Cerebellar nuclear complex (tissue), 1 donor: ENCODE data around the gene PFN3.
A peak's percentile ranks its signal among the peaks of the same experiment; 100 is the strongest.
"Not testable (repeated sequence)": the region's sequence is repeated elsewhere in the genome, so short reads cannot be mapped to it uniquely, and the experiment has no call there.

Experiments
- DNase-seq, 2 experiments: peaks; one replicate each; lab custom pipeline; 2025; lab: John Stamatoyannopoulos, UW

PFN3 gene

GRCh38 chr5:177393206-177393765 is 7.2 kb downstream of the PFN3 start:
- no peak for DNase-seq

DNA sequence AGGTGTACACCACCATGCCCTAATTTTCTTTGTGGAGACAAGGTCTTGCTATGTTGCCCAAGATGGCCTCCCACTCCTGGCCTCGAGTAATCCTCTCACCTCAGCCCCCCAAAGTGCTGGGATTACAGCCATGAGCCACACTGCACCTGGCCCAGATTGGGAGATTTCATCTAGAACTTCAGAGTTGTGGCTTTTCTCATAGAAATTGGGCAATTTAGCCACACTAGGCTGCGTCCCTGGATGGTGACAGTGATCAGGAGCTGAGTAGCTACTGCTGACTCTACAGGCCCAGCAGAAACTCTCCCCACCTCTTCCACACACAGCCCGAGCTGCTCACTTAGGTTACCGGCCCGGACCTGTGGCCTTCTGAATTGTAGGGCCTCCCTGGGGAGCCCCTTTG is 7.7 kb downstream of the PFN3 start:
- DNase-seq = no peak

DNA sequence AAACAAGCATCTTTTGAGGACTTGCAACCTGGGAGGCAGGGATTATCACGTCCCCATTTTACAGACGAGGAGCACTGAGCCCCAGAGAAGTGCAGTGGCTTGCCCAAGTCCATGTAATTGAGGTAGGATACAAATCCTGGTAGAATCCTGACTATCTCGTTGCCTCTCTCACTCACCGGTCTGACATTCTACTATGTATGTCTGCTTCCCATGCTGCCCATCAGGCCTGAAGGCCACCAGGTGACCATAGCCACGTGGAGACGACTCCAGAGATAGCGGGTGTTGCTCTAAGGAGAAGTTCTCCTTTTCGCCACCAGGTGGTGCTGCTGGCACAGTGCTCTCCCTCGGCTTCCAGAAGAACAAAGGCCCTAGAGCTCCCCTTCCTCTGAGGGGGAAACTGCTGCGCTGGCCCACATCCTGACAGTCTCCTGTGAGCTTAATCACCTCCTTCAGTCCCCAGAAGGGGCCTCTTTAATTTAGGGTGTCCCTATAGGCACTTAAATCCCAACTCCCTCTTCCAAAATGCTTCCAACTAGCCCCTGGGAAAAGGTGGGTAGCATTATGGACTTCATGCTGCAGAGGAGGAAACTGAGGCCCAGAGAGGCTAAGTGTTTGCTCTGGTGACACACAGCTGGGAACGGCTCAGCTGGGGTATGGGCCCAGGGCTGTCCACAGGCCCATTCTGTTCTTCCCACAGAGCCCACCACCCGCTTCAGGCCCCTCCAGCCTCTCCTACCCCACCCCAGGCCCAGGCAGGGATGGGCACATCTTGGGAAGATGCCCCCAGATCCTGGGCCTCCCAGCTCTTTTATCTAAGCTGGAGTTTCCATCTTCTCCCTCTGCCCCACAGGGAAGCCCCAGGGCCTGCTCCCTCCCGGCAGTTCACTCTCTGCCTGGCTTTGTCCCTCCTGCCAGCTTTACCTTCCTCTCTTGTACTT is 9.8 kb downstream of the PFN3 start:
- DNase-seq = peak in 1 of 2 experiments; percentile 17

DNA sequence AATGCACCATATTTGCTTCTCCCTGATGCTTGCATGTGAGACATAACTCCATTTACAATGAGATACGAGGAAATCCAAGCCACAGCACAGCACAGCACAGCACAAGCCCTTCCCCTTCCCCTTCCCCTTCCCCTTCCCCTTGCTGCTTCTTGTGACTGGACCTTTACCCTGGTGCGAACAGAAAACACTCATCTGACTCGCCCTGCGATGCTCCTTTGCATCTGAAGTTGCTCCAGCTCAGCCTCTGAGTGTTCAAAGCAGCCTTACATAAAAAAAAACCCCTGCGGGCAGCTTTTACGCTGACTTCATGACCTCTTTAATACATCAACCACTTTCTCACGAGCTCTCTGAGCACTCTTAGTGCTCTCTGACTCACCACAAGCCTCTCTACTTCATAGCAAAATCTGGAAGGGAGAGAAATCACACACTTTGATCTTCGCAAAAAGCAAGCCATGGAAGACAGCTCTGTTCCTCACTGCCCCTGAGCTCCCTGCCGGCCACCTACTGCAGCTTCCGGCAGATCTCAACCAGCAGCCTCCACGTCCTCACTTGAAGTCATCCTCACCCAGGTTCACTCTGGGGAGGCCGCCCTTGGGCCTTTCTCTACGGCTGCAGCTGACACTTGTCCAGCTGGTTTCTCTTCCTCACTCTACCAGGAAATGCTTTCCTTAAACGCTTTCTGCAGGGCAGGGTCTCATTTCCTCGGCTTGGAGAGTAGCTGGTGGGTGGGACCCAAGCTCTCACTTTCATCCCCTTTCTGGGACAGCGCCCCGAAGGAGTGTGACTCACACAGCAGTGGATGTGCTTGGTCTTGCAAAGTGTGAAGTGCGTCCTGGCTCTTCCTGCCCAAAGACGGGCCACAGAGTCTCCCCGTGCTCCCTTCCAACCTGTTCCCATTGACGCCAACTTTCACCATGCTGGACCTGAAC is 11.0 kb downstream of the PFN3 start:
- no peak for DNase-seq

- DNase-seq = no peak
These were observed 11.9 kb downstream of the PFN3 start for GRCh38 chr5:177388521-177389052.

- no peak for DNase-seq
These were observed 13.1 kb downstream of the PFN3 start for GRCh38 chr5:177387405-177387804.

DNA sequence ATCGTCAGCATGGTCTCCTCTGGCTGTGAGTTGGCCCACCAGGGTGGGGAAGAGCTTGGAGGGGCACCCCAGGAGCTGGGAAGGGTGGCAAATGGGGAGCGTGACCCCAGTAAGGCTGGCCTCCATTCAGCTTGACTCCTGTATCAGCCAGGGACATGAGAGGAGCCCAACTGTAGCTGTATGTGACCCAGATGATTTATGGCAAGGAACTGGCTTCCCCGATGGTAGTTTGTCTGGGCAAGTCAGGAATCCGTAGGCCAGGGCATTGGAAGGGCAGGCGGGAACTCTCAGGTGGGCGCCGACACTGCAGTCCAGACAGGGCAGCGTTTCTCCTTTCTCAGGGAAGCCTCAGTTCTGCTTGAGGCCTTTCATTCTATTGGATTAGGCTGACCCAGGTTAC is 13.9 kb downstream of the PFN3 start:
- no peak for DNase-seq

- no peak for DNase-seq
These were observed 14.7 kb downstream of the PFN3 start for GRCh38 chr5:177385720-177386119.

DNA sequence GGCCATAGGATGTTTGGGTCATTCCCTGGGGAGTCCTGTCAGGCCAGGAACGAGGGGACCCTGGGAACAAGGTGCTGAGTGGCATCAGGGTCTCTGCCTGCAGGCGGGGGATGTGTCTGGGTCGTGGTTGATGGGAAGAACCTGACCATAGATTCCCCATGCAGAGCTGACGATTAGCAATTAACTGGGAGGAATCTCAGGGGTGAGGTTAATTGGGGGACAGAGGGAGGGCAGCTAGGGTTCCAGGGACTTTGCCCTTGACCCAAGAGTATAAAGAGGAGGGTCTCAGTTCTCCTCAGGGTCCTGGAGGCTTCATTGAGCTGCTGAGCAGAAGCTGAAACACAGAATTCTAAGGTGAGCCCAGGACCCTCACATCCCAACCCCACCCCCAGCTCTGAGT is 16.3 kb downstream of the PFN3 start, which contains the start of gene SLC34A1:
TSS of gene SLC34A1 (plus strand) at position 301 of the 400 bp plus-strand sequence. CDS start 1,308 bp downstream, outside the sequence.
- DNase-seq = no peak

DNA sequence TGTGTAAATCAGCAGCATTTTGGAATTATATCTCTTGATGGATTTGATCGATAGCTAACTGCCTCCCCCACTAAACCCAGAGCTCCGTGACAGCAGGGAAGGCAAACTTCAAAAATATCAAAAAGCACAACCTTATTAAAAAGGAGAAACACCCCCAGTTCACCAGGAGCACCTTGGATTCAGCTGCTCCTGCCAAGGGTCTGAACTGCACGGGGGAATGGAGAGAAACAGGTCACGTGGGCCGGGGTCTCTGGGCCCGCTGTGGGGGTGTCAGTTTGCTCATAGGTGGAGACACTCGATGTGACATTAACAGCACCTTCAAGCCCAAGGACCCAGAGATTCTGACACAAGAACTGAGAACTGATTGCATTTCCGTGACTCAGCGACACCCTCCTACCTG is 17.3 kb downstream of the PFN3 start:
- no peak for DNase-seq

DNA sequence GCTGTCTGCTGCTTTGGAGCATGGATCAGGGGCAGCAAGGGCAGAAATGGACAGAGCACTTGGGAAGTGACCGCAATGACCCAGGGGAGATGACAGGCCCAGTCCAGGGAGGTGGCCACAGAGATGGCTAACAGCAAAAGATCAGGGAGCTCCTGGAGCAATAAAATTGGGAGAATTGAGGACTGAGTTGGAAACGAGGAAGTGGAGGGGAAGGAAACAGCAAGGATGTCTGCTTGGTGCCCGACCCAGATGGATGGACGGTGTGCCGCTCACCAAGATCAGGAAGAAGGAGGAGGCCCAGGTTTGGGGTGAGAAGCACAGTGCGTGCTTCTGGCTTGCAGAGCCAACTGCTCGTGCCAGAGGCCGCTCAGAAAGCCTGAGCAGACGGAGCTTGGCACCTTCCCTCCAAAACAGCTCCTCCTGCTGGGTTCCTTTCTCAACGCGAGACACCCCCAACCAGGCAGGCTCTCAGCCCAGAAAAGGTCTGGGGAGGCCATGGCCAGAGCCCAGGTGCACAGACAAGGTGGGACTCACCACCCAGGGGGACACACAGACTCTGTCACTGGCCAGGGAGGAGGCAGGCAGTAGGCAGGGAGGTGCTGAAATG is 17.9 kb downstream of the PFN3 start:
- DNase-seq = peak; percentile 44 to 67

DNA sequence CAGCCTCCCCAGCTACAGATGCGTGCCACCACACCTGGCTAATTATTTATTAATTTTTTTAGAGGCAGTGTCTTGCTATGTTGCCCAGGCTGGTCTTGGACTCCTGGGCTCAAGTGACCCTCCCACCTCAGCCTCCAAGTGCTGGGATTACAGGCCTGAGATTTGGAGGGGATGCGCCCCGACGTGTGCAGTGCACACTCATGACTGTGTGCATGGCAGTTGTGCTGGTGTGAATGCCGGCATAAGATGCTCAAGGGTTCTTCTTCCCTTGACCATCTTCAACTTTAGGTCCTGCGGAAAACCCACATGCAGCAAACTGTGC is 19.7 kb downstream of the PFN3 start:
- no peak for DNase-seq

DNA sequence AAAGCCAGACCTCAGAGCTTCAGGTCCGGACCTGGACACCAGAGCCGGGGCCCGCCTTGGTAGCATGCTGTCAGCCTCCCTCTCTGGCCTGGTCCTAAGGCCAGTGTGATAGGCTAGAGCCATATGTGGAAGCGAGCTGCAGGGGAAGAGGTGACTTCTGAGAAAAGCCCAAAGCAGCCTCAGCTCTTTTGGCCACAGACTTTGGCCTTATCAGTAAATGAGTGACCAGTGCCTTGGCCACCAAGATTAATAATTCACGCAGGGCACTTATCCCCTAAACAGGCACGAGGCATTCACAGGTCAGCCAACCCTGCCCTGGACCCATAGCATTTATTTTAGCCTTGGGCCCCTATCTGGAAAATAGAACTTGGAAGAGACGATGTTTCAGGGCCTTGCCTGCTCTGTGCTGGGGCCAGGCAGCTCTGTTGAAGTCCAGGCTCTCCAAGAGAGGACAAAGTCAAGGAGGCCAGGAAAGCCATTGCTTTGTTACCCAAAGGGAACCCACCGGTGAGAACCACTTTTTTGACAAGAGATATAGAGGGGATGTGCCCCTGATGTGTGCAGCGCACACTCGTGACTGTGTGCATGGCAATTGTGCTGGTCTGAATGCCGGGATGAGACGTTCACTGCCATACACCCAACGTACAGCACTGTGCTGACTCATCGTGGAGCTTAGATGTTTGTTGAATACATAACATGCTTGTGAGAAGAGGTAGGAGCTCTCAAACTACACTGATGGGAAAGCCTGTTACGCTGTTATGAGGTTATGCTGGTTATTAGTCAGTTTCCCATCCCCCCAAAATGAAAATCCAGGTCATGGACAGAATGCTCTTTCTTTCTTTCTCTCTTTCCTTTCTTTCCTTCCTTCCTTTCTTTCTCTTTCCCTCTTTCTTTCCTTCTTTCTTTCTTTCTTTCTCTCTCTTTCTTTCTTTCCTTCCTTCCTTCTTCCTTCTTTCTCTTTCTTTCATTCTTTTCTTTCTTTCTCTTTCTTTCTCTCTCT is 21.3 kb downstream of the PFN3 start:
- no peak for DNase-seq

DNA sequence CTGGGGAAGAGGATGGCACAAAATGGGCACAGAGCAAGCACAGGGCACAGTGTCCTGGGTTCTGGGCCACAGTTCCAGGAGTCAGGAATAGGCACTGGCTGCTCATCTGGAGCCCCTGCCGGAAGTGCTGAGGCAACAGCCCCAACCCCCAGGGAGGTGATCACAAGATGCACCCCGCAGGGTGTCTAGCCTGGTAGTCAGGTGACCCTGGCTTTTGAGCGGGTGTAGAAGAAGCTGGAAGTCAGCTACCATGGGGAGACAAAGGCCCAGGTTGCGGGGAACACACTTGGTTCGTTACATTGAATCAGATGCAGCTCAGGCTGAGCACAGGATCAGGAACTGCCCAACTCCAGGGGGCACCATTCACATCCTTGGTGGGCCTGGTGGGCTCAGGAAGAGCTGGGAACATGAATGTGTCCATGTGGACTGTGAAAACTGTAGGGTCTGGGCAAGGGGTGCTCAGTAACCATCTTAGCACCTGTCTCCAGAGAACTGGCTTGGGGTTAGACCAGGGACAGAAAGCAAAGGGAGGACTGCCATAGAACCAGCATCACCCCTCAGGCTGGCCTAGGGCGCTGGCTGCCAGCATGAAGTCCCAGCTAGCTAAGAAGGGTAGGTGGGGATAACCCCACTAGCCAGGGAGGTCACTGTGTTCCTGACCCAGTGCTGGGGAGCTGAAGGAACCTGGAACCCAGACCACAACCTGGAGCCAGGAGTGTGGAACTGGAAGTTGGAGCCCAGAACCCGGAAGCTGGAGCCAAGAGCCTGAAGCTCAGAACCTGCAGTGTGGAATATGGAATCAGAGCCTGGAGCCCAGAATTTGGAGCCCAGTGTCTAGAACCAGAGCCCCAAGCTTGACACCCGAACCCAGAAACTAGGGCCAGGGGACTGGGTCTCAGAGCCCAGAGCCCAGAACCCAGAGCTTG is 22.3 kb downstream of the PFN3 start:
- no peak for DNase-seq

DNA sequence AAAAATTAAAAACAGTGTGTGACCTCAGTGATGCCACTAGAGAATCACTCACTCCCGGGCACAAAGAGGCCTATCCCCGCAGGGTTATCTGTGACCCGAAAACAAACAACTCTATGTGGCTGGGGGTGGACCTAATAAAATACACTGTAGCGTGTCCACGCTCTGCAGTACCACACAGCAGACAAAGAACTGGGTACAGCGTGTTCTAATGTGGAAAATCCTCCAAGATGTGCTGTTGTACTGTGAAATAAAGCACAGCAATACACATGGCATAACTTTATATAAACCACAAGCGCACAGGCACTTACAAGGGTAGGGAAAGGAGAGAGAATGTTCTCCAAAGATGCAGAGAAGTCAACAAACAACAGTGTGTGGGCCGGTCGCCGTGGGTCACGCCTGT is 24.4 kb downstream of the PFN3 start:
- DNase-seq = no peak

DNA sequence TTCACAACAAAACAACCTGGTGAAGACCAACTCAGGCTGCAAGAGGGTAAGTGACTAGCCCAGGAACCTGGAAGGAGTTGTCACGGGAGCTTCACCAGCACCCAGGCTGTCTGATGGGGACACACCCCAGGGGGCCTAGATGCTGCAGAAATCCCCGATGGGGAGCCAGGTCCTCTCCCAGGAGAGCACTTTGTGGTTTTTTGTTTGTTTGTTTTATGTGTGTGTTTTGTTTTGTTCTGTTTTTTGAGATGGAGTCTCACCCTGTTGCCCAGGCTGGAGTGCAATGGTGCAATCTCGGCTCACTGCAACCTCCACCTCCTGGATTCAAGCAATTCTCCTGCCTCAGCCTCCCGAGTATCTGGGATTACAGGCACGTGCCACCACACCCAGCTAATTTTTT is 24.9 kb downstream of the PFN3 start:
- not testable (repeated sequence) for DNase-seq

DNA sequence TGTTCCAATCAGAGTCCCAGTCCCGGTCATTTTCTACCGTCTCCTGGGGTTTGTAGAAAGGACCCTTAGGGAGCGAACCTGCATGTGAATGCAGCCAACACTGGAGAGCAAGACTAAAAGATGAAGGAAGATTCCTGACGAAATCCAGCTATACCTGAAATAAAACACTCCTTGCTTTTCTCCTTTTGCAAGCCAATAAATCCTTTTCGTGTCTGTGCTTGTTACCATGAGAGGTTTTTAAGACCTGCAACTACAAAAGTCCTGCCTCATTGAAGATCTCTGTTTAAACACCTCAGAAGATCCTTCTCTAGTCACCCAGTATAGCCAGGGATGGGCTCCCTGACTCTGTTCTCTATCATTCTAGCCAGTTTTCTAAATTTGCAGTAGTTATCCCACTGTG is 26.2 kb downstream of the PFN3 start:
- no peak for DNase-seq

DNA sequence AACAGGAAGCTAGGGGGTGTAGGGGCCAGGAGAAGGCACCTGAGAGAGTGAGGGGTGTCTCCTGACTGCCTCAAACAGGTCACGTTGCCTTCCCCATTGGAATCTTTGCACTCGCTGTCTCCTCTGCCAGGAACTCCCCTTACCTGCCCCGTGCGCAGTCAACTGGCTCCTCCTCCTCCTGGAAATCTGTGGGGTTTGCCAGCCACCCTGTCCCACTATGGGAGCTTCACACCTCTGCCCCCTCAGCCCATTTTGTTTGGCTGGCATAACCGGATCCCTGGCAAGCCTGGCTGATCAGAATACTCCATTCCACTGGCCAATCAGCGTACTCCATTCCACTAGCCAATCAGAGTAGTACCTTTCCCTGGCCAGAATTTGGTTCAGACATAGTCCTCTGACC is 26.7 kb downstream of the PFN3 start:
- DNase-seq = no peak

- no peak for DNase-seq
These were observed 27.6 kb downstream of the PFN3 start for GRCh38 chr5:177372910-177373309.
